Stimulated activated CD4-positive, alpha-beta T cell treated with anti-CD3 and anti-CD28 coated beads, Interleukin-4, amount 100 ng/mL, for 48 hours (primary cell): ENCODE data around the gene TNFAIP6.
"Not testable (repeated sequence)": the region's sequence is repeated elsewhere in the genome, so short reads cannot be mapped to it uniquely, and the experiment has no call there.

Experiments used
- DNase-seq, 2 donors: peaks; one replicate each; pipeline ENCODE4 v3.0.0-alpha.2; 2020; ENCODE audit warnings: low read depth in 2 of 2

TNFAIP6 gene

GRCh38 chr2:151357359-151357758, at the start of gene TNFAIP6:
Gene TNFAIP6, plus strand, starts transcription at chr2:151357592. Its CDS starts 75 bp downstream, at chr2:151357667.
- no peak for DNase-seq

GRCh38 chr2:151310313-151310712, 47.1 kb upstream of the TNFAIP6 start:
- not testable (repeated sequence) for DNase-seq

GRCh38 chr2:151312440-151312839, 45.0 kb upstream of the TNFAIP6 start:
- DNase-seq = not testable (repeated sequence)

GRCh38 chr2:151315381-151315903, 42.0 kb upstream of the TNFAIP6 start:
- no peak for DNase-seq

GRCh38 chr2:151325581-151326095, 31.8 kb upstream of the TNFAIP6 start:
- DNase-seq = no peak

- no peak for DNase-seq
Measured at GRCh38 chr2:151326554-151326953, 30.8 kb upstream of the TNFAIP6 start.

GRCh38 chr2:151329998-151330397, 27.4 kb upstream of the TNFAIP6 start:
- DNase-seq = no peak

- no peak for DNase-seq
Measured at GRCh38 chr2:151333083-151333482, 24.3 kb upstream of the TNFAIP6 start.

- no peak for DNase-seq
Measured at GRCh38 chr2:151334082-151334815, 23.1 kb upstream of the TNFAIP6 start.

GRCh38 chr2:151336863-151337371, 20.5 kb upstream of the TNFAIP6 start:
- no peak for DNase-seq

GRCh38 chr2:151337643-151338042, 19.7 kb upstream of the TNFAIP6 start:
- no peak for DNase-seq

GRCh38 chr2:151338115-151338514, 19.3 kb upstream of the TNFAIP6 start:
- DNase-seq = no peak

- no peak for DNase-seq
Measured at GRCh38 chr2:151343073-151343472, 14.3 kb upstream of the TNFAIP6 start.

- DNase-seq = not testable (repeated sequence)
Measured at GRCh38 chr2:151344191-151344590, 13.2 kb upstream of the TNFAIP6 start.

- no peak for DNase-seq
Measured at GRCh38 chr2:151344906-151345305, 12.5 kb upstream of the TNFAIP6 start.

GRCh38 chr2:151347294-151347693, 10.1 kb upstream of the TNFAIP6 start:
- DNase-seq = no peak

GRCh38 chr2:151347906-151348305, 9.5 kb upstream of the TNFAIP6 start:
- DNase-seq = no peak

GRCh38 chr2:151350579-151351195, 6.7 kb upstream of the TNFAIP6 start:
- no peak for DNase-seq

GRCh38 chr2:151353995-151354394, 3.4 kb upstream of the TNFAIP6 start:
- no peak for DNase-seq

- no peak for DNase-seq
Measured at GRCh38 chr2:151354807-151355206, 2.6 kb upstream of the TNFAIP6 start.

GRCh38 chr2:151358166-151358970, 976 bp downstream of the TNFAIP6 start:
- no peak for DNase-seq
